Heart right ventricle (tissue), 16 donors: Measurements from ENCODE around the gene RGS19. TPM values are rescaled to one million over a fixed set of nuclear protein-coding genes. Genes with fewer than 3 reads are reported as not detected.

Experiments
- ATAC-seq, 8 donors: fragments of 200-7000 bp; cut with Tn5 transposase; one replicate each; pipeline ENCODE4 v1.9.1; 2020; ENCODE audit warnings: mild to moderate bottlenecking in 8 of 8, moderate library complexity in 8 of 8, moderate number of reproducible peaks in 1 of 8
- DNase-seq, 2 donors: peaks; one replicate each; pipeline ENCODE4 v3.0.0-alpha.2; 2020
- H3K27ac ChIP-seq, 10 donors: fragments of 200-600 bp; sonication (generic) in 2 of 10; one replicate each; pipeline versions ENCODE4 v1.5.0 to v1.8.0; 2020 to 2022; ENCODE audit warnings: mild to moderate bottlenecking in 3 of 10
- H3K27me3 ChIP-seq, 7 donors: fragments of 200-600 bp; one replicate each; pipeline ENCODE4 v1.8.0; 2021 to 2022; ENCODE audit warnings: mild to moderate bottlenecking in 2 of 7
- H3K36me3 ChIP-seq, 9 donors: fragments of 200-600 bp; sonication (generic) in 1 of 9; one replicate each; pipeline versions ENCODE4 v1.5.0 to v1.8.0; 2020 to 2022; ENCODE audit warnings: mild to moderate bottlenecking in 2 of 9
- H3K4me1 ChIP-seq, 9 donors: fragments of 200-600 bp; sonication (generic) in 1 of 9; one replicate each; pipeline versions ENCODE4 v1.5.0 to v1.8.0; 2020 to 2022; ENCODE audit warnings: mild to moderate bottlenecking in 4 of 9
- H3K4me3 ChIP-seq, 10 donors: fragments of 200-600 bp; sonication (generic) in 2 of 10; one replicate each; pipeline versions ENCODE4 v1.5.0 to v1.8.0; 2020 to 2022; ENCODE audit warnings: mild to moderate bottlenecking in 7 of 10, moderate library complexity in 2 of 10
- H3K9me3 ChIP-seq, 11 donors: fragments of 200-600 bp in 10 of 11; sonication (generic) in 2 of 11; one replicate each; pipeline versions ENCODE4 v1.5.0 to v1.8.0; 2013 to 2022; ENCODE audit warnings: mild to moderate bottlenecking in 2 of 11, control low read depth in 1 of 11, moderate library complexity in 1 of 11
- WGBS, 2 donors: extraction: QIAGEN DNeasy Blood & Tissue Kit; methylation state at CpG; one replicate each; pipeline ENCODE4 v1.1.7; 2013; ENCODE audit warnings: inconsistent platforms in 1 of 2; 5-methylcytosine and 5-hydroxymethylcytosine counted together
- intact Hi-C, 10 donors: fragments of 100-400 bp; cut with DNase I; formaldehyde crosslinking; loops; one replicate each; pipeline versions ENCODE4 v1.11.1 to v1.14.2; 2022
- polyA plus RNA-seq, 2 donors: library from polyadenylated mRNA; stranded (reverse); fragments of 200-250 nt; gene quantifications; one replicate each; pipeline ENCODE4 v1.2.3, GENCODE V29; 2013
- total RNA-seq, 10 donors: library from RNA; stranded (reverse); fragmentation: NEBNext Ultra II Directional in 3 of 10; extraction: Animal tissue kit (Norgen Biotek cat#: 25700) in 3 of 10; gene quantifications; one replicate each; pipeline versions ENCODE4 v1.2.1 to v1.2.4, GENCODE V29; 2021 to 2023
- TF ChIP-seq, protein P1 (sequence below), 9 donors: fragments of 200-600 bp; sonication (generic) in 2 of 9; IDR thresholded peaks; one replicate each; pipeline versions ENCODE4 v1.5.0 to v1.8.0; 2021 to 2022; ENCODE audit warnings: antibody characterized with exemption in 9 of 9, mild to moderate bottlenecking in 5 of 9, moderate library complexity in 1 of 9
- donor health status: Arrhythmogenic right ventricular cardiomyopathy.
- donor health status: ischemic (EF 13 %, LVEDD 7.1; RV severe dilation, severe dysfunction).
- donor health status: healthy with polysubstance abuse.
- donor health status: DM: no; HTN: yes; CAD: no.
- donor health status: DM: no; HTN: no; CAD: no.
- donor health status: ischemic (EF 25% LVEDD 6.9; RV normal size, moderate dysfunction).
- donor health status: ischemic (EF 25% LVEDD 5.7; RV mildly dilated, moderate dysfunction).
- donor health status: healthy.
- donor health status: DM: yes; HTN: yes; CAD: no.
- donor health status: Ischemic cardiomyopathy.
- donor health status: ischemic (EF 35%, LVEDD 5.7; RV mildly dilated, moderate dysfunction).
- donor health status: nonischemic (EF 11% LVEDD 7.7; RV severe dilation, severe dysfunction).
- donor health status: DM: yes; HTN: yes; CAD: no.
- donor health status: PGD.
- donor health status: ischemic (EF 29% LVEDD 5.4; RV normal size, mild dysfunction).
- donor health status: nonischemic (EF 23%, LVEDD 6.1; RV moderate dilation, normal function).

RGS19 gene
- total and polyA plus RNA-seq, 12 donors: 1.8 to 13.1 (median 4.0) TPM

DNA sequence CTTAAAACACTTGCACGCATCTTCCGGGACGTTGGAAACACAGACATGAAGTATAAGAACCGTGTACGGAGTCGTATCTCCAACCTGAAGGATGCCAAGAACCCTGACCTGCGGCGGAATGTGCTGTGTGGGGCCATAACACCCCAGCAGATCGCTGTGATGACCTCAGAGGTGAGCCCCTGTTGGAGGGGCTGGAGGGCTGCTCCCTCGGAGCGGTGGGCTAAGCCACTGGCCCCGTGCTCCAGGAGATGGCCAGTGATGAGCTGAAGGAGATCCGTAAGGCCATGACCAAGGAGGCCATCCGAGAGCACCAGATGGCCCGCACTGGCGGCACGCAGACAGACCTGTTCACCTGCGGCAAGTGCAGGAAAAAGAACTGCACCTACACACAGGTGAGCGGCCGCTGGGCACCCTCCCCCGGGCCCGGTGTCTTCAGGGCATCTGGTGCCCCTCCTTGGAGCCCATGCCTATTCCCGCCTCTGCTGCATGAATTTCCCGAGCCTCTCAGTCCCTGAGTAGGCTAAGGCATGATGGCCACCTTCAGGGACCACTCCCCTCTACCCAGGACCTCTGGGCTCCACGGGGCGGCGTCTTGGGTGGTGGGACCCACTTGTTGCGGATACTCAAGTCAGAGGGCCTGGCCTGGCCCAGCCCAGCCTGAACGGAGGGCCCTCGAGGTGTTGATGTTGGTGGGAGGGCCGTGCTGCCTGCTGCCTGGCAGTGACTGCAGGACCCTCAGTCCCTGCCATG lies 8.9 kb downstream of the RGS19 start:
- ATAC-seq: no peak
- Histone ChIP-seq H3K4me1 (peaks cover 0 to 19% (median 0%) of the 10 kb centered on the region in 9 donors), H3K27ac (no peak overlapping the region), H3K27me3 (no peaks in the 10 kb centered on the region), H3K36me3 (peaks cover 0 to 55% (median 0%) of the 10 kb centered on the region in 9 donors), H3K9me3 (no peaks in the 10 kb centered on the region), H3K4me3 (no peak overlapping the region)
- TF ChIP-seq, protein P1, sequence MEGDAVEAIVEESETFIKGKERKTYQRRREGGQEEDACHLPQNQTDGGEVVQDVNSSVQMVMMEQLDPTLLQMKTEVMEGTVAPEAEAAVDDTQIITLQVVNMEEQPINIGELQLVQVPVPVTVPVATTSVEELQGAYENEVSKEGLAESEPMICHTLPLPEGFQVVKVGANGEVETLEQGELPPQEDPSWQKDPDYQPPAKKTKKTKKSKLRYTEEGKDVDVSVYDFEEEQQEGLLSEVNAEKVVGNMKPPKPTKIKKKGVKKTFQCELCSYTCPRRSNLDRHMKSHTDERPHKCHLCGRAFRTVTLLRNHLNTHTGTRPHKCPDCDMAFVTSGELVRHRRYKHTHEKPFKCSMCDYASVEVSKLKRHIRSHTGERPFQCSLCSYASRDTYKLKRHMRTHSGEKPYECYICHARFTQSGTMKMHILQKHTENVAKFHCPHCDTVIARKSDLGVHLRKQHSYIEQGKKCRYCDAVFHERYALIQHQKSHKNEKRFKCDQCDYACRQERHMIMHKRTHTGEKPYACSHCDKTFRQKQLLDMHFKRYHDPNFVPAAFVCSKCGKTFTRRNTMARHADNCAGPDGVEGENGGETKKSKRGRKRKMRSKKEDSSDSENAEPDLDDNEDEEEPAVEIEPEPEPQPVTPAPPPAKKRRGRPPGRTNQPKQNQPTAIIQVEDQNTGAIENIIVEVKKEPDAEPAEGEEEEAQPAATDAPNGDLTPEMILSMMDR (IDR thresholded peaks at IDR 0.05): no peak
- WGBS, 2 donors: 95 to 96% methylated on average over 31 of the region's 31 CpGs
- no peak for DNase-seq
- intact Hi-C loops: no loop called here

GRCh38 chr20:64069614-64070243 lies 9.6 kb downstream of the RGS19 start:
- H3K27me3 ChIP-seq: no peaks in the 10 kb centered on the region
- intact Hi-C loops: loop anchor here in 1 of 10 donors (5.0 kb wide), 1 partner anchor 87 kb away; the partner anchor contains the start of gene PRPF6
- peaks cover 0 to 24% (median 6%) of the 10 kb centered on the region in 9 donors for H3K4me1 ChIP-seq
- peaks cover 0 to 48% (median 0%) of the 10 kb centered on the region in 9 donors for H3K36me3 ChIP-seq
- 57 to 63% methylated on average over 14 of the region's 14 CpGs for WGBS, 2 donors
- no peak overlapping the region for H3K4me3 ChIP-seq
- DNase-seq (no peak), ATAC-seq (peak in 3 of 8 donors; percentile 5 to 23 (median 17))
- no peaks in the 10 kb centered on the region for H3K9me3 ChIP-seq
- TF ChIP-seq, protein P1 (IDR thresholded peaks at IDR 0.05): peak; percentile 36 to 80 (median 67)
- no peak overlapping the region for H3K27ac ChIP-seq

GRCh38 chr20:64069209-64069613 lies 10.1 kb downstream of the RGS19 start:
- Histone ChIP-seq H3K4me3 (no peak overlapping the region), H3K27ac (no peak overlapping the region), H3K9me3 (no peaks in the 10 kb centered on the region), H3K4me1 (peaks cover 3 to 29% (median 11%) of the 10 kb centered on the region in 9 donors), H3K36me3 (peaks cover 0 to 43% (median 0%) of the 10 kb centered on the region in 9 donors), H3K27me3 (no peaks in the 10 kb centered on the region)
- ATAC-seq (no peak), DNase-seq (no peak)
- WGBS, 2 donors: 92 to 93% methylated on average over 20 of the region's 20 CpGs
- intact Hi-C loops: loop anchor here in 1 of 10 donors (5.0 kb wide), 1 partner anchor 87 kb away; the partner anchor contains the start of gene PRPF6
- TF ChIP-seq, protein P1 (IDR thresholded peaks at IDR 0.05): no peak

DNA sequence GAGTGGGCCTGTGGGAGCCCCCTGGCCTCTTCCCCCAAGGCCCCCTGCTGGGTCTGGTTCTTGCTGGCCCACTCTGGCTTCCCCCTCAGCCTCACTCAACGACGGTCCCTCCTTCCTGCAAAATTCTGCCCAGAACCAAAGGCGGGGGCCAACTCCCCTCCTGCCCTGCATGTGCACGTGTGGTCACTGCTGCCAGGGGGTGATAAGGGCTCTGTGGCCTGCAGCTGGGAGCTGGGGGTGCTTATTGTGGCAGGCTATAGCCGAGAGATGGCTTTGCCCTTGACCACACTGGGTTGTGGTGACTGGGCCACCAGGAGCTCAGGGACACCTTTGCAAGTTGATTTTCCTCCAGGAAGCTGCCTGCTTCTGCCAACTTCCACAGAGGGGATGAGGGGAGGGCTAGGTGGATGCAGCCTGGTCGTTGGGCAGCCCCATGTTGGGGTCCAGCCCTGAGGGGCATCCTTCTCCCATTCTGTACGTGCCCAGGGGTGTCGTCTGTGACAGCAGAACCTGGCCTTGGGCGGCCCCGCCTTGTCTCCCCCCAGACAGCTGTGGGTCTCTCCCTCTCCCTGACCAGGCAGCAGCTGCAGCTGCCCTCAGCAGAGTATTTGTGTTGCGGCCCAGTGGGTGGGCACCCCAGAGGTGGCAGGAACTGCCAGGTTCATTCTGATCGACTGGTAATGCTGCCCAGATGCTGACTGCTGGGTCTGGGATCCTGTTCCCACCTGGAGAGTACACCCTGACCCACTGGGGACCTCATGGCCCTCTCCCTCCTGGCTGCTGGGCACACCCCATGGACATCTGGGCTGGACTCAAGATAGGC lies 10.7 kb downstream of the RGS19 start:
- TF ChIP-seq, protein P1 (IDR thresholded peaks at IDR 0.05): no peak
- Histone ChIP-seq H3K4me1 (peaks cover 5 to 35% (median 17%) of the 10 kb centered on the region in 9 donors), H3K27ac (no peak overlapping the region), H3K9me3 (no peaks in the 10 kb centered on the region), H3K4me3 (no peak overlapping the region), H3K36me3 (peaks cover 0 to 37% (median 0%) of the 10 kb centered on the region in 9 donors), H3K27me3 (no peaks in the 10 kb centered on the region)
- 79 to 81% methylated on average over 12 of the region's 12 CpGs for WGBS, 2 donors
- intact Hi-C loops: loop anchor here in 1 of 10 donors (5.0 kb wide), 1 partner anchor 86 kb away; the partner anchor contains the start of gene PRPF6
- no peak for ATAC-seq
- DNase-seq: no peak
